Measurements from ENCODE around the gene TMEM89. TPM values are rescaled to one million over a fixed set of nuclear protein-coding genes. Genes with fewer than 3 reads are reported as not detected.

Gene TMEM89
- total and polyA plus RNA-seq, 5 experiments from 2014 or later, result not detected

GRCh38 chr3:48624767-48625166 is 3.2 kb upstream of the TMEM89 start:
- peaks cover 0 to 3% (median 0%) of the 10 kb centered on the region in 9 donors for H3K9me3 Mint-ChIP-seq
- H3K27ac Mint-ChIP-seq, result peak overlapping the region in 5 of 10 donors; percentile 17 to 63 (median 20)
- ATAC-seq (no peak), DNase-seq (no peak)
- H3K36me3 Mint-ChIP-seq, result peaks cover 0 to 15% (median 11%) of the 10 kb centered on the region in 3 donors
- H3K27me3 Mint-ChIP-seq, result no peaks in the 10 kb centered on the region
- peaks cover 5 to 15% (median 12%) of the 10 kb centered on the region in 4 donors for H3K4me1 Mint-ChIP-seq
- no peak overlapping the region for H3K4me3 Mint-ChIP-seq
- POLR2A ChIA-PET, result no interaction called here

- Mint-ChIP-seq H3K9me3 (peaks cover 0 to 4% (median 0%) of the 10 kb centered on the region in 9 donors), H3K4me1 (peaks cover 5 to 15% (median 10%) of the 10 kb centered on the region in 4 donors), H3K27ac (peak overlapping the region in 8 of 10 donors; percentile 5 to 52 (median 24)), H3K36me3 (peaks cover 0 to 11% (median 10%) of the 10 kb centered on the region in 3 donors), H3K4me3 (no peak overlapping the region), H3K27me3 (no peaks in the 10 kb centered on the region)
- DNase-seq, result no peak
- ATAC-seq, result no peak
- POLR2A ChIA-PET, result interaction anchor here (0.6 kb wide), 1 partner anchor 12 kb away, joined by 5 read pairs; no protein-coding TSS in a partner anchor
Measured at GRCh38 chr3:48623851-48624547, 2.4 kb upstream of the TMEM89 start.

DNA sequence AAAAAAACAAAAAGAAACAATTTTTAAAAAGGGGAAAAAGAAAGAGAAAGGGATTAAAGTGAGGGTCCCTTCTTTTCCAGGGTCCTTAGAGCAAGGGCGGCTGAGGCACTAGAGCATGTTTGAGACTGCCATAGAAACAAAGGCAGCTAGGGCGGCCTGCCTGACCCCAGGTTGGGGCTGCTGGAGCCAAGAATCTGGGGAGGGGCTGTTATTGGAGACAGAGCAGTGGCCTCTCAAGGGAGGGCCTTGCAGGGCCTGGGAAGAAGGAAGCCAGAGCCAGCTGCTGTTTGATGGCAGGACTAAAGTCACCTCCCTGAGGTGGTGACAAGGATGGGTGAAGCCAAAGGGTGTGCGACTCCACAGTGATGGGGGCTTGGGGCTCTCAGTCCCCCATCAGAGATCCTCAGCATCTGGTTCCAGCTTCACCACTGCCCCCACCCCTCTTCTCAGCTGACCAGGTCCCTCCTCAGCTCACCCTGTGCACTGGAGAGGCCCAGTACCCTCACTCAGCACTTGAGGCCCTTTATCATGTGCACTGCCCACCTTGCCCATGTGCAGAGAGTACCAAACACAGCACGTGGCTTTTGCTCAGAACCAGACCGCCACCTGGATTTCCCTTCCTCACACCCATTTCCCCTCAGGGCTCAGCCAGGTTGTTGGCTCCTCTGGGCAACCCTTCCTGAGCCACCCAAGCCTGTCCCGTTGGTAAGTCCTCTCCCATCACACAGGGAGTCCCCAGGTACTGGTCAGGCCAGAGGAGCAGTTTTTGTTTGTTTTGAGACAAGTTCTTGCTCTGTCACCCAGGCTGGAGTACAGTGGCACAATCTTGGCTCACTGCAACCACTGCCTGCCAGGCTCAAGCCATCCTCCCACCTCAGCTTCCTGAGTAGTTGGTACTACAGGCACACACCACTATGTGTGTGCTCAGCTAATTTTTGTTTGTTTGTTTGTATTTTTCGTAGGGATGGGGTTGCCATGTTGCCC is 1.7 kb downstream of the TMEM89 start:
- Mint-ChIP-seq H3K27ac (no peak overlapping the region), H3K4me1 (peaks cover 5 to 12% (median 8%) of the 10 kb centered on the region in 4 donors), H3K9me3 (peaks cover 0 to 26% (median 0%) of the 10 kb centered on the region in 9 donors), H3K4me3 (no peak overlapping the region), H3K36me3 (peaks cover 0 to 8% (median 0%) of the 10 kb centered on the region in 3 donors), H3K27me3 (no peaks in the 10 kb centered on the region)
- DNase-seq, result no peak
- POLR2A ChIA-PET, result no interaction called here
- ATAC-seq, result no peak

GRCh38 chr3:48617559-48617958 is 4.0 kb downstream of the TMEM89 start:
- POLR2A ChIA-PET, result no interaction called here
- Mint-ChIP-seq H3K27me3 (no peaks in the 10 kb centered on the region), H3K36me3 (peaks cover 0 to 8% (median 0%) of the 10 kb centered on the region in 3 donors), H3K4me1 (no peaks in the 10 kb centered on the region), H3K4me3 (no peak overlapping the region), H3K27ac (no peak overlapping the region), H3K9me3 (peaks cover 0 to 26% (median 0%) of the 10 kb centered on the region in 9 donors)
- DNase-seq (no peak), ATAC-seq (no peak)

DNA sequence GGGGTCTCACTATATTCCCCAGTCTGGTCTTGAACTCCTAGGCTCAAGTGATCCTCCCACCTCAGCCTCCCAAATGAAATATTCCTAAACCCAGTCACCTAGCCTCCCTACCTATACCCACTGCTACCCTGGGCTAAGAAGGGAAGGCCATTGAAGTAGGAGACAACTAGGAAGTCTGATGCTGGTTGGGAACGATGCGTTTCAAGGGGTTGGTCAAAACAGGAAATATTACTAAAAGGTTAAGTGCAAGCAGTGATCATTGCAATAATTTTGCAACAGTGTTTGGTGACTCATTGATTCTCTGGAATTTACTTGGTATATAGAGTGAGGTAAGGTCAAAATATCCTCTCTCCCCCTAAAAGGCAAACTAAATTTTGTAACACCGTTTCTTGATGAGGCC is 7.5 kb downstream of the TMEM89 start:
- Mint-ChIP-seq H3K27me3 (no peaks in the 10 kb centered on the region), H3K9me3 (peaks cover 0 to 23% (median 0%) of the 10 kb centered on the region in 9 donors), H3K4me3 (no peak overlapping the region), H3K27ac (peak overlapping the region in 1 of 10 donors; percentile 51), H3K36me3 (peaks cover 0 to 8% (median 2%) of the 10 kb centered on the region in 3 donors), H3K4me1 (peaks cover 4 to 6% (median 5%) of the 10 kb centered on the region in 4 donors)
- no peak for ATAC-seq
- POLR2A ChIA-PET, result no interaction called here
- no peak for DNase-seq

DNA sequence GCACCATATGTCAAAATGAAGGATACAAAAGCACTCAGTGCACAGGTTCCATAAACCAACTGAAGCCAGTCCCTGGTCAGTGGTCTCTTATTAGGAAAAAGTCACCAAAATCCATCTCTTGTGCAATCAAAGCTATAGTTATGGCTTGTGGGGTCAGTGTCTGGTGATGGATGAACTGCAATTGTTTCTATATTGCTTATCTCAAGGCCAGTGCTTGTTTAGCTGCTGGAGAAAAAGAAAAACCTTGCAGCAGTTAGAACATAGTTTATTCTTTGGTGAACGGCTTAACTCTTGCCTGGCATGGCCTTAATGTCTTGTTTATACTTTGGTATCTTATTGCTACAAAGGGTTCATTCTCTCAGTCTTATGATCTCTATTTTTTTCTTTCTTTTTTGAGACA is 9.3 kb downstream of the TMEM89 start:
- H3K4me1 Mint-ChIP-seq, result peaks cover 8 to 20% (median 17%) of the 10 kb centered on the region in 4 donors
- peaks cover 0 to 9% (median 3%) of the 10 kb centered on the region in 3 donors for H3K36me3 Mint-ChIP-seq
- H3K27ac Mint-ChIP-seq, result no peak overlapping the region
- H3K4me3 Mint-ChIP-seq, result peak overlapping the region in 1 of 10 donors; percentile 7
- H3K27me3 Mint-ChIP-seq, result no peaks in the 10 kb centered on the region
- no peak for DNase-seq
- ATAC-seq, result no peak
- POLR2A ChIA-PET, result interaction anchor here (0.6 to 0.7 kb wide), 2 partner anchors 12 to 176 kb away, joined by 4 to 5 read pairs; no protein-coding TSS in a partner anchor
- peaks cover 0 to 7% (median 0%) of the 10 kb centered on the region in 9 donors for H3K9me3 Mint-ChIP-seq

DNA sequence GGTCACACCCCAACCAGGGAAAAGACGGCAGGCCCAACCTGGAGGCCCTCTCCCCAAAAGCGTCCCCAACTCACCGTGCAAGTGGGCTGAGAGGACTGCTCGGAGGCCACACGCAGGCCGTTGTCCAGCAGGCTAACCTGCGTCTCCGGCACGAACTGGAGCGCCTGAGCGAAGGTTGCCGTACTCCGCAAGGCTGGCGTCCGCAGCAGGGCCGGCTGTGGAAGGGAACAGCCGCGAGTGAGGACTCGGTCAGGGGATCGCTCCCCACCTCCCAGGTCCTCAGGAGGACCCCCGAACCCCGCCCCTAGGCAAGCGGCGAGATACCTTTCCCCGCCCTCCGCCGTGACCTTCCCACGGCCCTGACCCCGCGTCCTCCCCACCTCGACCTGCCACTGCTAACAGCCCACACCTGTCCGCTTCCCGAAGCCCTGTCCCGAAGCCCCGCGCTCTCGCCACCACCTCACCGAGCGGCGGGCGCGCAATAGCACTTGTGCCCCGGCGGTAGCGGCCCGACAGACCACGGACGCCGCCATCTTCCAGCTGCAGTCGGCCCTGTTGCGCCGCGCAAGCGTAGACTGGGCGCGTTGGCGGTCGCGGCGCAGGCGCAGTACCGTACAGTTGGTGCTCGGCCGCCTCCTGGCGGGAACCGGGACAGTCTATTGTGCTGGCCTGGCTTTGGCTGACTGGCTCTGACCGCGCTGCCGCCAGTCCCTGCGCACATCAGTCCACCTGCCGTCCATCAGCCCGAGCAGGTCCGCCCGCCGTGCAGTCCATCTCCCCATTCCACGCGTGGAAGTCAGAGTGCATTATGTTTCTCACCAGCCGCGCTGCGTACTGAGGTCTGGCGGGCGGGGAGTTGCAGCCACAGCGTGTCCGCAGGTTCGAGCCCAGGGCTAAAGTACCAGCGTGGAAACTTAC is 12.2 kb downstream of the TMEM89 start, which contains the start of gene UQCRC1:
TSS of gene UQCRC1 (minus strand) at position 559 of the 918 bp plus-strand sequence. CDS start at position 533, 26 bp downstream.
- Mint-ChIP-seq H3K27ac (peak within 1 kb of the TSS; percentile 92 to 99 (median 98)), H3K9me3 (no peaks in the 10 kb centered on the region), H3K27me3 (no peaks in the 10 kb centered on the region), H3K4me3 (peak within 1 kb of the TSS; percentile 93 to 100 (median 98)), H3K36me3 (peaks cover 0 to 31% (median 0%) of the 10 kb centered on the region in 3 donors), H3K4me1 (peaks cover 10 to 25% (median 18%) of the 10 kb centered on the region in 4 donors)
- DNase-seq (peak; percentile 83 to 95 (median 92)), ATAC-seq (peak; percentile 99)
- POLR2A ChIA-PET, result interaction anchor here (0.5 to 1.6 kb wide), 5 partner anchors 47 to 356 kb away, joined by 3 to 4 read pairs (median 3); no protein-coding TSS in a partner anchor

- Mint-ChIP-seq H3K27me3 (no peaks in the 10 kb centered on the region), H3K27ac (peak overlapping the region in 1 of 10 donors; percentile 8), H3K4me1 (peaks cover 14 to 25% (median 22%) of the 10 kb centered on the region in 4 donors), H3K36me3 (peaks cover 0 to 48% (median 3%) of the 10 kb centered on the region in 3 donors), H3K4me3 (peak overlapping the region in 6 of 10 donors; percentile 10 to 100 (median 96)), H3K9me3 (no peaks in the 10 kb centered on the region)
- POLR2A ChIA-PET, result interaction anchor here (0.6 kb wide), 1 partner anchor 710 kb away, joined by 4 read pairs; no protein-coding TSS in a partner anchor
- DNase-seq (no peak), ATAC-seq (no peak)
Measured at GRCh38 chr3:48607519-48607918, 14.1 kb downstream of the TMEM89 start.

GRCh38 chr3:48601622-48601994 is 20.0 kb downstream of the TMEM89 start:
- Mint-ChIP-seq H3K36me3 (peaks cover 0 to 77% (median 5%) of the 10 kb centered on the region in 3 donors), H3K27me3 (no peaks in the 10 kb centered on the region), H3K4me3 (no peak overlapping the region), H3K9me3 (no peaks in the 10 kb centered on the region), H3K27ac (peak overlapping the region in 1 of 10 donors; percentile 44), H3K4me1 (peaks cover 1 to 7% (median 5%) of the 10 kb centered on the region in 4 donors)
- ATAC-seq, result no peak
- POLR2A ChIA-PET, result interaction anchor here (0.7 kb wide), 1 partner anchor 42 kb away, joined by 3 read pairs; no protein-coding TSS in a partner anchor
- DNase-seq, result no peak

DNA sequence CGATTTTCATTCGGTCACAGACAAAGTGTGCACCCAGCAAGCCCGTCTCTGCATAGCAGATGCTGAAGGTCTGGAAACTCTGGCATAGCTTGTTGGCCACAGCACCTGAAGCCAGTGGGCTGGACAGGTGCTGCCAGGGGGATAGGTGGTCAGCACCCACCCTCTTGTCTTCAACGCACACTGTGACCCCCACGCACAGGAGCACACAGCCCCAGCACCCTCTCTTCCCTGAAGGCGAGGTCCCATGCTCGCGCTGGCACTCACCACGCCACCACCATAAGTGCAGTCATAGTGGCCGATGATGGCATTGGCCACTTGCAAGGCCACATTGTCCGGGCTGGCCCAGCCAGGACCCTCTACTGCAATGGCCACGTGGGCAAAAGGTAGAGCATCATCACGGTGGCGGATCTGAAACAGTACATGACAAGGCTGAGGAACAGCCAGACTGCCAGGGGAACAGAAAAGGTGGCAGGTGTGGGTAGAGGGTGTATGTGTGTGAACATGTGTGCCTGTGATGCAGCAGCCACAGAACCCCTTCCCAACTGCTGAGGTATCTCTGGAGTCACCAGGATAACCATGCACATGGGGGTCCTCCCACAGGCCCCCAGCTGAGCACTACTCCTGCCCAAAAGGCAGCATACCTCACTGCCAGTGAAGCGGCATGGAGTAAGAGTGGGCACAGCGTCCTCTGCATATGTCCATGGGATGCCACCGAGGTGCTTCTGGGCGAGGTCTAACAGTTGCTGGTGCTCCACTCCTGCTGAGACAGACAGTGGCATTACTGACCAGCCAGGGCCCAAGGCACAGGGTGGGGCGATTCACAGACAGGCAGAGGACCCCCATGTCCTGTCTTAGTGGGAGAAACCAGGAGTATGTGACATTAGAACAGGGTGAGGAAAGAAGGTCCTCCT is 20.6 kb downstream of the TMEM89 start:
- ATAC-seq, result no peak
- H3K9me3 Mint-ChIP-seq, result no peaks in the 10 kb centered on the region
- no peak overlapping the region for H3K4me3 Mint-ChIP-seq
- H3K27ac Mint-ChIP-seq, result no peak overlapping the region
- peaks cover 0 to 72% (median 5%) of the 10 kb centered on the region in 3 donors for H3K36me3 Mint-ChIP-seq
- peaks cover 2 to 7% (median 7%) of the 10 kb centered on the region in 4 donors for H3K4me1 Mint-ChIP-seq
- H3K27me3 Mint-ChIP-seq, result peaks cover 0 to 6% (median 0%) of the 10 kb centered on the region in 5 donors
- DNase-seq, result no peak
- POLR2A ChIA-PET, result interaction anchor here (0.7 kb wide), 1 partner anchor 42 kb away, joined by 3 read pairs; no protein-coding TSS in a partner anchor

Measured in naive thymus-derived CD8-positive, alpha-beta T cell (primary cell).